ENCODE measurements around the gene PRR20G.

DNA sequence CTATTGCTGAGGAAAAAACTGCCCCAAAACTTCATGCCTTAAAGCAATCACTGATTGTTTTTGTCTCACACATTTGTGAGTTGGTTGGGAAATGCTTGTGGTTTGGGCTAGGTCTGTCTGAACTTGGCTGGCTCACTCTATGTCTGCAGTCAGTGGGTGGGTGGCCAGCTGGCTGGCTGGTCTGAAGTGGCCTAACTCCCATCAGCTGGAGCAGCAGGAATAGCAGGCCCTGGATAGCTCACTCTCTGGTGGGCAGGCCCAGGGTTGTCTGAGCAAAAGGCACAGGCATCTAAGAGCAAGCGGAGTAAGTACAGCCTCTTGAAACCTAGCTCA is 37.7 kb upstream of the PRR20G start:
- TF ChIP-seq, protein P1, sequence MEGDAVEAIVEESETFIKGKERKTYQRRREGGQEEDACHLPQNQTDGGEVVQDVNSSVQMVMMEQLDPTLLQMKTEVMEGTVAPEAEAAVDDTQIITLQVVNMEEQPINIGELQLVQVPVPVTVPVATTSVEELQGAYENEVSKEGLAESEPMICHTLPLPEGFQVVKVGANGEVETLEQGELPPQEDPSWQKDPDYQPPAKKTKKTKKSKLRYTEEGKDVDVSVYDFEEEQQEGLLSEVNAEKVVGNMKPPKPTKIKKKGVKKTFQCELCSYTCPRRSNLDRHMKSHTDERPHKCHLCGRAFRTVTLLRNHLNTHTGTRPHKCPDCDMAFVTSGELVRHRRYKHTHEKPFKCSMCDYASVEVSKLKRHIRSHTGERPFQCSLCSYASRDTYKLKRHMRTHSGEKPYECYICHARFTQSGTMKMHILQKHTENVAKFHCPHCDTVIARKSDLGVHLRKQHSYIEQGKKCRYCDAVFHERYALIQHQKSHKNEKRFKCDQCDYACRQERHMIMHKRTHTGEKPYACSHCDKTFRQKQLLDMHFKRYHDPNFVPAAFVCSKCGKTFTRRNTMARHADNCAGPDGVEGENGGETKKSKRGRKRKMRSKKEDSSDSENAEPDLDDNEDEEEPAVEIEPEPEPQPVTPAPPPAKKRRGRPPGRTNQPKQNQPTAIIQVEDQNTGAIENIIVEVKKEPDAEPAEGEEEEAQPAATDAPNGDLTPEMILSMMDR (IDR thresholded peaks at IDR 0.05) = no peak
- TF ChIP-seq POLR2A (IDR thresholded peaks at IDR 0.05) = no peak

All from vagina (tissue), 2 donors.